GM19397 (cell line): ENCODE measurements around the gene PATJ.

Experiments
- ATAC-seq: cut with Tn5 transposase; IDR thresholded peaks from one replicate; pipeline ENCODE4 v1.9.1; 2021; ENCODE audit warnings: mild to moderate bottlenecking, moderate library complexity; ENCODE audit not compliant: unreplicated experiment

Gene PATJ

DNA sequence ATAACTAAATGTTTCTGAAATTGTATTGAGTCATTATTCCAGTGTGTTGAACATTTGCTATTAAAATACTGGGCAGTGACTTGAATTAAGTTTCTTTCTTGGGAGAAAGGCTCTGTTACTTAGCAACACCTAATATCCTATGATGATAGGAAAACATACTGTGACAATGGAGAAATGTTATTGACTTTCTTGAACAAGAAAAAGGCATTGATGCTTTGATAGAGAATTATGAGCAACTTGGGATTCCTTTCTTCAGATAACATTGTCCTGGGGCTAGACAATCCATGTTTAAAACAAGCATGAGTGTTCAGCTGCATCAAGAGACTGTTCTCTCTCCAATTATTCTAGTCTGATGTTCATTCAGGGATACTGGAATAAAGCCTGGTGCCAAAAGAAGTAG is 236.5 kb downstream of the PATJ start:
- no peak for ATAC-seq

- ATAC-seq, result no peak
Observed at GRCh38 chr1:61979729-61980128, 237.4 kb downstream of the PATJ start.

- ATAC-seq, result no peak
Observed at GRCh38 chr1:61980561-61980960, 238.3 kb downstream of the PATJ start.

- no peak for ATAC-seq
Observed at GRCh38 chr1:61981870-61982660, 239.8 kb downstream of the PATJ start.

GRCh38 chr1:61983236-61983635 is 241.0 kb downstream of the PATJ start:
- no peak for ATAC-seq

DNA sequence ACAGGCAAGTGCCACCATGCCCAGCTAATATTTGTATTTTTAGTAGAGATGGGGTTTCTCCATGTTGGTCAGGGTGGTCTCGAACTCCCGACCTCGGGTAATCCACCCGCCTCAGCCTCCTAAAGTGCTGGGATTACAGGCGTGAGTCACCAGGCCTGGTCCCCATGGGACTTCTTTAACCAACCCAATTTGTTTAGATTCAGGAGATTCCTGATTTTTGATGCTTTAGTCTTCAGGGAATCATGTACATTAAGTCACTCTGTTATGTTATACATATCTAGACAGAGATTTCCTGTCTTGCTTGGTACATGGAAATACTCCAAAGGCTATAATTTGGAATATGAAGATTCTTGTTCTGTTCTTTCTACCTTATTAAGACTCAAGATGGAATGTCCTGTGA is 250.0 kb downstream of the PATJ start:
- no peak for ATAC-seq

DNA sequence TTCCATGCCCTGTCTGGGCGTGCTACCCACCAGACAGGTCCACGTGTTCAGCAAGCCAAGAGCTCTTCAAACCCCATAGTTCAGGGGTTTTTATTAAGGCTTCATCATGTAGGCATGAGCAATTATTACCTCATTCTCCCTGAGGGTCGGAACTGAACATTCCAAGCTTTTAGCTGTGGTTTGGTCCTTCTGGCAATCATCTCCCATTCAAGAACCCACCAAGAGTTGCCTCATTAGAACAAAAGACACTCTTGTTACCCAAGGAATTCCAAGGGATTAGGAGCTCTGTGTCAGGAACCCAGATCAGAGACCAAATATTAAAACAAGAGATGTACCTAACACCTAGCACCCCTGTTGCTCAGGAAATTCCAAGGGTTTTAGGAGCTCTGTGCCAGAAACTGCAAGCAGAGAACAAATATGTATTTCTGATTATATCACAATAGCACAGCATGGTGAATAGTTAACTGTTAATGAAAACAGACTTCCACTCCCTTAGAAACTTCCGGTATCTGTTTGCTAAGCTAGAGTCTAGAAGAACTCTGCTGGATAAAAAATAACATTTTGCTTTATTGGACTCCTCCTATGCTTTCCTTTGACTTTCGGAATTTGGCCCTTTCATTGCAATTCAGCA is 251.2 kb downstream of the PATJ start:
- no peak for ATAC-seq

- ATAC-seq, result no peak
Observed at GRCh38 chr1:61995641-61996040, 253.4 kb downstream of the PATJ start.

DNA sequence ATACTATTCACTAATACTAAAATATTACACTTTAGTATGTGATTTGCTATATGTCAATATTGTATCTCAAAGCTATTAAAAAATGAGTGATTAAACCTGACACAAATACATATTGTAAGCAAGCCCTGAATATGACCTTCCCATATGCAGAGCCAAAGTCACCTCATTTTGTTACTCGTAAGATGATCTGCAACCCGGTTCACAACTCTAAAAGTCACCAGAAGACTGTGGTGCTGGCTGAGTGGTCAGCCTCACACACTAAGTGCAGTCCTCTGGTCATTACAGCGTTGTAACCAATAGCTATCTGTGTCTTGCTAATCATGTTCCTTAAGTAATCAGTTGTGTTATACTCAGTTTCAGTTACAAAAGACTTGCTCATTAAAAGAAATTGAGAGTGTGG is 254.8 kb downstream of the PATJ start:
- no peak for ATAC-seq

DNA sequence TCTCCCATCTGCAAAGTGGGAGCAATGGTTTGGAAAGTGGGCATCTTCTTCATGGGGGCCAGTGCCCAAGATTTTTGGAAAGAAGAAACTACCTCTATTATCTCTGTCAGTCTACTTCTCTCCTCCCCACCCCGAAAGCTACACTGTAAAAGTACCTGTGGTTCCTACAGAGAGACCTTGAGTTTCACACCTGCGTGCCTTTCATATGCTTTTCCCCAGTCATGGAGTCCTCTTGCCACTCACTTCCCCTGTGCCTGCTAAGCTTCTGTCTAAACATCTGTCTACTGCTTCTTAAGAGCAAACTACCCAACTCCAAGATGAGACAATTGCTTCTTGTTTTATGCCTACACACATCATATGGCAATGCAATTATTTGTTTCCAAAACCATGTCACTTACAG is 261.5 kb downstream of the PATJ start:
- no peak for ATAC-seq

- no peak for ATAC-seq
Observed at GRCh38 chr1:62006690-62007089, 264.4 kb downstream of the PATJ start.

- ATAC-seq, result no peak
Observed at GRCh38 chr1:62011006-62011405, 268.7 kb downstream of the PATJ start.

DNA sequence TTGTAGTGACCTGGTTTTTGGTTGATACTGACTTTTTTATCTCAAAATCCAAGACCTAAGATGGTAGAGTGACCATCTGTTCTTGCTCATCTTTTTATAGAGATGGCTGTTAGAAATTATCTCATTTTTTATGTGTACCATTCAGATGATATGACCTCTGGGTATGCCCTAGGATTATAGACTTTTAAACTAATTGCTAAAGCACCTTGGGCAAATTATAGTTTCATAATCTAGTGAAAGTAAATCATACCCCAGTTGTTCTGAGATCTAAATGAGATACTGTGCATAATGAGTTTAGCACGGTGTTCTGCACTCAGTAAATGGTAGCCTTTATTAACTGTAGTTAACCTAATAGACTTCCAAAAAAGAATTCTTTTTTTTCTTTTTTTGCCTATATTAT is 269.8 kb downstream of the PATJ start:
- ATAC-seq, result no peak

- ATAC-seq, result no peak
Observed at GRCh38 chr1:62012836-62013235, 270.6 kb downstream of the PATJ start.

DNA sequence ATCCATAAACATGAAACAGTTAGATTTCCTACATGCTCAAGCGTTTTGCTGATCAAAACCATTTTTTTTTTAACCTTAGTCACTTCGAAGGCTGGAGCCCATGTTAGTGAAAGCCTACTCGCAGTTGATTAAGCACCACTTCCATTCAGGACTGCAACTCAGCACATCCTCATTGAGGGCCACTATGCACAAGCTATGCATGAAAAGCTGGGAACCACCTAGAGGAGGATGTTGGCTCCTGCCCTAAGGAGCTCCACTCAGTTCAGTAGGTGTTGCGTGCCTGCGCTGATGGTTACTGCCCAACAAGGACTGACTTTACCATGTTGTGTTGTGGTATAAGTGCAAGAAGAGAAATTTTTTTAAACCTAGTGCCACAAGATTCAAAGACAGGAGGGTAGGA is 271.0 kb downstream of the PATJ start:
- ATAC-seq, result no peak

DNA sequence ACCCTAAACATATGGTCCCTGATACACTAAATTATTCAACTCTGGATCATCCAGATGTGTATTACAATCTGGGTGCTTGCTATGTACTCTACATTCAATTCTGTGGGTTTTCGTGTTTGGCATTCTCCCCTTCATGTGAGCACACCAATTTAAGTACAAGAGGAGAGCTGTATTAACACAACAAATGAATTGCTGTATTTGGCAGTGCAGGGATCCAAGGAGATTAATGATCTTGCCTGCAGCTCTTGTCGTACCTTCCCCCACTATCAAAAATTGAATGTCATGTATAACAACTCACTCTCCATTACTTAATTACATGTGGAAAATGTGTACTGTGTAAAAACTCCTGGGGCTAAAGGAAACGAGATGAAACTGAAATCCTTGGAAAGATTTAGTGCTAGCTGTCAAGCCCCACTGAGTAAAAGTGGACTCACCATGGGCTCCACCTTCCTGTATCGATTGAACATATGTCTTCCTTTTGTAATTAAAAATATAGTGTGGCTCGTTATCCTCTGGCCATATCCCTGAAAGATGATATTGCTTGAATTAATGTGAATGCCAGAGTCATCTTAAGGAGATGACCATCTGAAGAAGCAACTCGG is 280.2 kb downstream of the PATJ start:
- no peak for ATAC-seq

DNA sequence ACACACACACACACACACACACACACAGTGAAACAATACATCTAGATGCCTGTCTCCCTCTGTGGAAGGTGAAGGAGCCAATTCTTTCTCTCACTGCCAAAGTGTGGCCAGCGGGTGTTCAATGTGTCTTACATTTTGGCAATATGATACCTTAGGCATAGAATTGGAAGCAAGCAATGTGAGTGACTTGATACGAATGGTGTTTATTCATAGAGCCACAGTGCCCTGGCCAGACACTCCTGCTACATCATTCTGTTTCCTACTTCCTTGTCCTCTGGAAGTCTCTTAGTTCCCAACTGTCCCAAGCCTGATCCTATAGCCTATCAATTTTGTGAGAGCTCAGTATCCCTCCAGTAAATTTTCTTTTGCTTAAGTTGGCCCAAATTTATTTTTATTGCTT is 282.4 kb downstream of the PATJ start:
- no peak for ATAC-seq

DNA sequence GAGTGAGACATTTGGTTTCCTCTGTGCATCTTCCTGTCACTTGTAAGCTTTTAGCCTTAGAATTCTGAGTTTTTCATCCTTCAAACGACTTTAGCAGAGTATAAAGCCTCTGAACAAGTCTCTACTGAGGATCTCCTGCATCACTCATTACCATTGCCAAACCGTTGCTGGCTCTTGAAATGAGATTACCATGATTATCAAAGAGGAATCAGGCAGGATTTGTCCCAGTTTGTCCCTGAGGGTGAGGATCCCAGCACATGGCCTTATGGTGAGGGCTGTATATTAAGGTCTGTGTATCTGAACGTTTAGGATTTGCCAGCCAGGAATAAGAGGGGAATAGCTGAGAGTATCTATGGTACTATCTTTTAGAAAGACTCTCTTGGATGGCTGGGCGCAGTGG is 282.9 kb downstream of the PATJ start:
- ATAC-seq, result no peak

DNA sequence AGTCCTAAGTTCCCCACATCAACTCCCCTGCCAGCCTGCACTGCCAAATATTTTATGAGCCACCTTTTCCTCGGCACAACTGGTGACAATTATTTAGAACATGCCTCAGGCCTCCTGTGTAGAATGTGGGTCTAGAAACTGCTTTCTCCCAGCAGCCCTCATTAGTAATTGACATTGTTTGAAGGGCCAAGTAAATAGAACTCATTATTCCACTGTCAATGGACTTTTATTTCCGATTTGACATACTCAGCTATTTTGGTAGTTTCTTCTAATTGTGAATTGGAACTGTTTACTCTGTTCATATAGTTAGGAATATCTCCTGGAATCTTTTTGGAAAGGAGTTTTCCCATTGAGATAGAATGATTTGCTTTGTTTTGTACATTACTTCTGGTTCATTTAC is 283.6 kb downstream of the PATJ start:
- ATAC-seq, result no peak

- ATAC-seq, result no peak
Observed at GRCh38 chr1:62029704-62030103, 287.4 kb downstream of the PATJ start.

GRCh38 chr1:62034790-62035189 is 292.5 kb downstream of the PATJ start:
- no peak for ATAC-seq

- ATAC-seq, result no peak
Observed at GRCh38 chr1:62037274-62037673, 295.0 kb downstream of the PATJ start.
